Measurements from ENCODE around the gene DOHH. TPM values are rescaled to one million over a fixed set of nuclear protein-coding genes. Genes with fewer than 3 reads are reported as not detected.

The DOHH gene
- polyA plus RNA-seq, 1 donor (not counting 4 experiments of a cell fraction or from before 2014, with no cell fraction given), result 4.2 TPM

- peaks cover 16% of the 10 kb centered on the region for H3K4me1 ChIP-seq (ENCODE audit: control insufficient read depth, extremely low read depth, insufficient read depth, low read length)
- no peak overlapping the region for H3K27ac ChIP-seq (ENCODE audit: control insufficient read depth, insufficient read depth, low read length)
- no peak overlapping the region for H3K9ac ChIP-seq (ENCODE audit: control insufficient read depth, extremely low read depth, insufficient read depth, low read length)
- no peak for TF ChIP-seq EZH2 (IDR thresholded peaks at IDR 0.05; ENCODE audit: low read length)
- TF ChIP-seq, protein P1, sequence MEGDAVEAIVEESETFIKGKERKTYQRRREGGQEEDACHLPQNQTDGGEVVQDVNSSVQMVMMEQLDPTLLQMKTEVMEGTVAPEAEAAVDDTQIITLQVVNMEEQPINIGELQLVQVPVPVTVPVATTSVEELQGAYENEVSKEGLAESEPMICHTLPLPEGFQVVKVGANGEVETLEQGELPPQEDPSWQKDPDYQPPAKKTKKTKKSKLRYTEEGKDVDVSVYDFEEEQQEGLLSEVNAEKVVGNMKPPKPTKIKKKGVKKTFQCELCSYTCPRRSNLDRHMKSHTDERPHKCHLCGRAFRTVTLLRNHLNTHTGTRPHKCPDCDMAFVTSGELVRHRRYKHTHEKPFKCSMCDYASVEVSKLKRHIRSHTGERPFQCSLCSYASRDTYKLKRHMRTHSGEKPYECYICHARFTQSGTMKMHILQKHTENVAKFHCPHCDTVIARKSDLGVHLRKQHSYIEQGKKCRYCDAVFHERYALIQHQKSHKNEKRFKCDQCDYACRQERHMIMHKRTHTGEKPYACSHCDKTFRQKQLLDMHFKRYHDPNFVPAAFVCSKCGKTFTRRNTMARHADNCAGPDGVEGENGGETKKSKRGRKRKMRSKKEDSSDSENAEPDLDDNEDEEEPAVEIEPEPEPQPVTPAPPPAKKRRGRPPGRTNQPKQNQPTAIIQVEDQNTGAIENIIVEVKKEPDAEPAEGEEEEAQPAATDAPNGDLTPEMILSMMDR (optimal IDR thresholded peaks at IDR 0.05 in 1 of 3, IDR thresholded peaks at IDR 0.05 in 1 of 3, conservative IDR thresholded peaks at IDR 0.05 in 1 of 3; ENCODE audit: extremely low read depth in 1 of 3, insufficient read depth in 2 of 3, low read length in 3 of 3), result no peak
- H3K9me3 ChIP-seq (ENCODE audit: control insufficient read depth, low read depth, low read length), result no peaks in the 10 kb centered on the region
- FAIRE-seq, result no peak
- peaks cover 20 to 21% of the 10 kb centered on the region in 2 experiments for H3K36me3 ChIP-seq (ENCODE audit: control insufficient read depth in 2 of 2, extremely low read depth in 1 of 2, insufficient read depth in 2 of 2, low read length in 2 of 2)
- no peaks in the 10 kb centered on the region for H3K27me3 ChIP-seq (ENCODE audit: control insufficient read depth, extremely low read depth, insufficient read depth, low read length)
- H4K20me1 ChIP-seq (ENCODE audit: control insufficient read depth, extremely low read depth, insufficient read depth, low read length), result peaks cover 46% of the 10 kb centered on the region
- H3K4me3 ChIP-seq (ENCODE audit: control insufficient read depth in 2 of 3, extremely low read depth in 1 of 3, insufficient read depth in 2 of 3, low read depth in 1 of 3, low read length in 3 of 3), result no peak overlapping the region
- dilution Hi-C loops (cut with MboI; ENCODE audit: extremely low pct_ligation_motif_present, low sequenced_read_pairs), result no loop called here
- no peak overlapping the region for H2AFZ ChIP-seq (ENCODE audit: control insufficient read depth, low read length)
- peaks cover 2% of the 10 kb centered on the region for H3K9me1 ChIP-seq (ENCODE audit: control insufficient read depth, extremely low read depth, insufficient read depth, low read length)
- H3K4me2 ChIP-seq (ENCODE audit: control insufficient read depth, extremely low read depth, insufficient read depth, low read depth, low read length), result no peak overlapping the region
- DNase-seq (ENCODE audit: low read depth, low spot score), result no peak
- peaks cover 48% of the 10 kb centered on the region for H3K79me2 ChIP-seq (ENCODE audit: control insufficient read depth, insufficient read depth, low read length)
Observed at GRCh38 chr19:3522421-3523360, 22.2 kb upstream of the DOHH start.

DNA sequence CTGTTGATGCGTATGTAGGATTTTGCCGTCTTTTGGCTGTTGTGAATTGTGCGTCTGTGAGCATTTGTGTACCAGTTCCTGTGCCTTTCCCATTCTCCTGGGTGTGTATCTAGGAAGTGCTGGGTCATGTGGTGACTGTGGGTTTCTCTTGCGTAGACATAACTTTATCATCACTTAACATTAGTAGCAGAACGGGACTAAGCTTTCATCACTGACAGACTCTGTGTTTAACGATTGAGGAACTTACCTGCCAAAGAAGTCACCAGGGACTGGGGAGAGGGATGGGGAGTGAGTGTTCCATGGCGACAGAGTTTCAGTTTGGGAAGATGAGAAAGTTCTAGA, 20.6 kb upstream of the DOHH start:
- peak overlapping the region; percentile 60 for H3K4me2 ChIP-seq (ENCODE audit: control insufficient read depth, extremely low read depth, insufficient read depth, low read depth, low read length)
- H3K9me3 ChIP-seq (ENCODE audit: control insufficient read depth, low read depth, low read length), result no peaks in the 10 kb centered on the region
- peak overlapping the region in 1 of 3 experiments; percentile 9 for H3K4me3 ChIP-seq (ENCODE audit: control insufficient read depth in 2 of 3, extremely low read depth in 1 of 3, insufficient read depth in 2 of 3, low read depth in 1 of 3, low read length in 3 of 3)
- DNase-seq (ENCODE audit: low read depth, low spot score) (no peak), FAIRE-seq (no peak)
- peak overlapping the region; percentile 51 for H3K27ac ChIP-seq (ENCODE audit: control insufficient read depth, insufficient read depth, low read length)
- H3K36me3 ChIP-seq (ENCODE audit: control insufficient read depth in 2 of 2, extremely low read depth in 1 of 2, insufficient read depth in 2 of 2, low read length in 2 of 2), result peaks cover 13 to 16% of the 10 kb centered on the region in 2 experiments
- peak overlapping the region; percentile 52 for H3K9ac ChIP-seq (ENCODE audit: control insufficient read depth, extremely low read depth, insufficient read depth, low read length)
- no peaks in the 10 kb centered on the region for H3K27me3 ChIP-seq (ENCODE audit: control insufficient read depth, extremely low read depth, insufficient read depth, low read length)
- no peak overlapping the region for H2AFZ ChIP-seq (ENCODE audit: control insufficient read depth, low read length)
- peaks cover 2% of the 10 kb centered on the region for H3K9me1 ChIP-seq (ENCODE audit: control insufficient read depth, extremely low read depth, insufficient read depth, low read length)
- H3K79me2 ChIP-seq (ENCODE audit: control insufficient read depth, insufficient read depth, low read length), result peaks cover 61% of the 10 kb centered on the region
- peaks cover 16% of the 10 kb centered on the region for H3K4me1 ChIP-seq (ENCODE audit: control insufficient read depth, extremely low read depth, insufficient read depth, low read length)
- dilution Hi-C loops (cut with MboI; ENCODE audit: extremely low pct_ligation_motif_present, low sequenced_read_pairs), result no loop called here
- peaks cover 48% of the 10 kb centered on the region for H4K20me1 ChIP-seq (ENCODE audit: control insufficient read depth, extremely low read depth, insufficient read depth, low read length)
- TF ChIP-seq EZH2 (IDR thresholded peaks at IDR 0.05; ENCODE audit: low read length), result no peak
- TF ChIP-seq, protein P1 (optimal IDR thresholded peaks at IDR 0.05 in 1 of 3, IDR thresholded peaks at IDR 0.05 in 1 of 3, conservative IDR thresholded peaks at IDR 0.05 in 1 of 3; ENCODE audit: extremely low read depth in 1 of 3, insufficient read depth in 2 of 3, low read length in 3 of 3), result no peak

All from keratinocyte (primary cell).